Upper lobe of left lung (tissue), 4 donors: ENCODE results near the gene TTR.

Experiments used
- CTCF ChIP-seq, 6 experiments: fragments of 450-650 bp in 4 of 6; fragments of 200-600 bp in 2 of 6; sonication (generic) in 2 of 6; IDR thresholded peaks; one replicate each; pipeline ENCODE4 v1.5.1; 2016 to 2019; ENCODE audit warnings: antibody characterized with exemption in 6 of 6
- EP300 ChIP-seq, 4 donors: sonication (generic); formaldehyde crosslinking; IDR thresholded peaks; one replicate each; pipeline ENCODE4 v1.5.1; 2017; ENCODE audit warnings: antibody characterized with exemption in 4 of 4, control low read depth in 2 of 4

GRCh38 chr18:31643003-31643402 is 51.3 kb downstream of the TTR start:
- no peak for TF ChIP-seq CTCF (IDR thresholded peaks at IDR 0.05)
- no peak for TF ChIP-seq EP300 (IDR thresholded peaks at IDR 0.05)
